ENCODE data around the gene CES3.

GRCh38 chr16:66970775-66971720 lies 10.0 kb downstream of the CES3 start:
- TF ChIP-seq POLR2A (IDR thresholded peaks at IDR 0.05) (no peak), CTCF (IDR thresholded peaks at IDR 0.05) (no peak)
